Transverse colon (tissue), 4 donors: ENCODE results near the gene SEPTIN12.

Experiments used
- POLR2A ChIP-seq: fragments of 450-650 bp; IDR thresholded peaks from one replicate; pipeline ENCODE4 v1.6.1; 2016; ENCODE audit warnings: antibody characterized with exemption, mild to moderate bottlenecking, moderate library complexity
- POLR2AphosphoS5 ChIP-seq, 3 donors: sonication (generic); formaldehyde crosslinking; IDR thresholded peaks; one replicate each; pipeline ENCODE4 v1.6.1; 2016; ENCODE audit warnings: antibody characterized with exemption in 3 of 3
- TF ChIP-seq, protein P1 (sequence below), 5 experiments: fragments of 200-600 bp in 3 of 5; fragments of 450-650 bp in 2 of 5; sonication (generic) in 3 of 5; IDR thresholded peaks; 1 replicate in 2 of 5; 2 replicates in 3 of 5; pipeline ENCODE4 v1.5.1; 2016 to 2017; ENCODE audit warnings: antibody characterized with exemption in 5 of 5, inconsistent platforms in 3 of 5, mild to moderate bottlenecking in 2 of 5, moderate library complexity in 1 of 5

DNA sequence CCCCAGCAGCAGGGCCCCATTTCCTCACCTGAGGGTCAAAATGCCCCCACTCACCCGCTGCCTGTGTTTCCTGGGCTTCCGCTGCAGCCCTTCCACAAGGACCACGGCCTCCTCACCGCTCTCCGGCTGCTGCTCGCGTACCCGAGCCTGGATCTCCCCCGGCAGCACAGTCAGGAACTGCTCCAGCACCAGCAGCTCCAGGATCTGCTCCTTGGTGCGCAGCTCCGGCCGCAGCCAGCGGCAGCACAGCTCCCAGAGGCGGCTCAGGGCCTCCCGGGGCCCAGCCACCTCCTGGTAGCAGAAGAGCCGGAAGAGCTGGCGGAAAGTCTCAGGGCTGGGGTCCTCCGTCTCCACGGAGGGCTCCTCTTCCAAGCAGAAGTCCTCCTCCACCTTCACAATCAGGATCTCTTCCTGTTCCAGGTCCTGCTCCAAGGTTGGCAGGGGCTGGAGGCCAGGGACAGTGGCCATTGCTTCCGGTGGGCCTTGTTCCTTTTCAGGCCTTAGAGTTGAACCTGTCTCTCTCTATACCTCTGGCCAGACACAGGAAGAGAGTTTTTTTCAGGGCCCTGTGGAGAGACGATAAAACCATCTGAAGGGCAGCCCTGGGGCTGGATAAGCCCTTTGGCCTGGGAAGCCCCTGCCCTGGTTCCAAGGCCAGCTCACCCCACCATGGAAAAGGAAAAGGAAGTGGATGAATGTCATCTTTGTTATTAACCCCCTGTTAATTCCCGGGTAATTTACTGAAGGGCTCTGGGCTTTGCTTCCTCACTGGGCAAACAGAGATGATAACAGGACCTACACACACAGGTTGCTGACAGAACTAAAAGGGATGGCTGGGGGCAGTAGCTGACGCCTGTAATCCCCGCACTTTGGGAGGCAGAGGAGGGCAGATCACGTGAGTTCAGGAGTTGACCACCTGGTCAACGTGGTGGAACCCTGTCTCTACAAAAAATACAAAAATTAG, 22.4 kb downstream of the SEPTIN12 start:
- TF ChIP-seq, protein P1, sequence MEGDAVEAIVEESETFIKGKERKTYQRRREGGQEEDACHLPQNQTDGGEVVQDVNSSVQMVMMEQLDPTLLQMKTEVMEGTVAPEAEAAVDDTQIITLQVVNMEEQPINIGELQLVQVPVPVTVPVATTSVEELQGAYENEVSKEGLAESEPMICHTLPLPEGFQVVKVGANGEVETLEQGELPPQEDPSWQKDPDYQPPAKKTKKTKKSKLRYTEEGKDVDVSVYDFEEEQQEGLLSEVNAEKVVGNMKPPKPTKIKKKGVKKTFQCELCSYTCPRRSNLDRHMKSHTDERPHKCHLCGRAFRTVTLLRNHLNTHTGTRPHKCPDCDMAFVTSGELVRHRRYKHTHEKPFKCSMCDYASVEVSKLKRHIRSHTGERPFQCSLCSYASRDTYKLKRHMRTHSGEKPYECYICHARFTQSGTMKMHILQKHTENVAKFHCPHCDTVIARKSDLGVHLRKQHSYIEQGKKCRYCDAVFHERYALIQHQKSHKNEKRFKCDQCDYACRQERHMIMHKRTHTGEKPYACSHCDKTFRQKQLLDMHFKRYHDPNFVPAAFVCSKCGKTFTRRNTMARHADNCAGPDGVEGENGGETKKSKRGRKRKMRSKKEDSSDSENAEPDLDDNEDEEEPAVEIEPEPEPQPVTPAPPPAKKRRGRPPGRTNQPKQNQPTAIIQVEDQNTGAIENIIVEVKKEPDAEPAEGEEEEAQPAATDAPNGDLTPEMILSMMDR (IDR thresholded peaks at IDR 0.05), result no peak
- TF ChIP-seq POLR2AphosphoS5 (IDR thresholded peaks at IDR 0.05) (no peak), POLR2A (no peak)
